ENCODE data around the gene OR2V1.
"Not testable (repeated sequence)": the region's sequence is repeated elsewhere in the genome, so short reads cannot be mapped to it uniquely, and the experiment has no call there.

The OR2V1 gene

DNA sequence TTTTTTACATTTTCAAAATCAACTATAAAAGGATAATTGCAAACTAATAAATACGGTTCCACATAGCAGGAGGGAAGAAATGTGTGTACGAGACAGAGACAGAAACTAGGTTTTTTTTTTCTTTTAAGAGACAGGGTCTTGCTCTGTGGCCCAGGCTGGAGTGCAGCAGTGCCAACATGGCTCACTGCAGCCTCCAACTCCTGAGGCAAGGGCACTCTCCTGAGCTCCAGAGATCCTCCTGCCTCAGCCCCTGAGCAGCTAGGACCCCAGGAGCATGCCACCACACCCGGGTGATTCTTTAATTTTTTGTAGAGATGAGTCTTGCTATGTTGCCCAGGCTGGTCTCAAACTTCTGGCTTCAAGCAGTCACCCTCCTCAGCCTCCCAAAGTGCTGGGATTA is 2.1 kb upstream of the OR2V1 start:
- no peak overlapping the region for H2AFZ ChIP-seq (ENCODE audit: low read depth, low read length)
- H3K9me3 ChIP-seq (ENCODE audit: insufficient read depth, low read length, severe bottlenecking) = no peaks in the 10 kb centered on the region
- no peak overlapping the region for H3K9ac ChIP-seq (ENCODE audit: low read depth, low read length)
- no peak overlapping the region for H3K4me3 ChIP-seq (ENCODE audit: low read depth in 1 of 2, low read length in 2 of 2)
- no peak overlapping the region for H3K27ac ChIP-seq (ENCODE audit: low read length)
- H3K4me1 ChIP-seq (ENCODE audit: insufficient read depth, low read length) = no peaks in the 10 kb centered on the region
- H3K4me2 ChIP-seq (ENCODE audit: insufficient read depth, low read length) = no peak overlapping the region
- H3K79me2 ChIP-seq (ENCODE audit: insufficient read depth, low read length) = no peaks in the 10 kb centered on the region
- no peaks in the 10 kb centered on the region for H4K20me1 ChIP-seq (ENCODE audit: insufficient read depth, low read length)
- no peak for ATAC-seq (ENCODE audit: insufficient read depth, low read depth)
- peaks cover 30% of the 10 kb centered on the region for H3K27me3 ChIP-seq (ENCODE audit: insufficient read depth, low read length, poor library complexity)
- DNase-seq = no peak
- H3K36me3 ChIP-seq (ENCODE audit: insufficient read depth, low read length) = no peaks in the 10 kb centered on the region
- no peak for TF ChIP-seq EZH2 (IDR thresholded peaks at IDR 0.05; ENCODE audit: borderline replicate concordance, low read depth, low read length, severe bottlenecking)
- TF ChIP-seq, protein P1, sequence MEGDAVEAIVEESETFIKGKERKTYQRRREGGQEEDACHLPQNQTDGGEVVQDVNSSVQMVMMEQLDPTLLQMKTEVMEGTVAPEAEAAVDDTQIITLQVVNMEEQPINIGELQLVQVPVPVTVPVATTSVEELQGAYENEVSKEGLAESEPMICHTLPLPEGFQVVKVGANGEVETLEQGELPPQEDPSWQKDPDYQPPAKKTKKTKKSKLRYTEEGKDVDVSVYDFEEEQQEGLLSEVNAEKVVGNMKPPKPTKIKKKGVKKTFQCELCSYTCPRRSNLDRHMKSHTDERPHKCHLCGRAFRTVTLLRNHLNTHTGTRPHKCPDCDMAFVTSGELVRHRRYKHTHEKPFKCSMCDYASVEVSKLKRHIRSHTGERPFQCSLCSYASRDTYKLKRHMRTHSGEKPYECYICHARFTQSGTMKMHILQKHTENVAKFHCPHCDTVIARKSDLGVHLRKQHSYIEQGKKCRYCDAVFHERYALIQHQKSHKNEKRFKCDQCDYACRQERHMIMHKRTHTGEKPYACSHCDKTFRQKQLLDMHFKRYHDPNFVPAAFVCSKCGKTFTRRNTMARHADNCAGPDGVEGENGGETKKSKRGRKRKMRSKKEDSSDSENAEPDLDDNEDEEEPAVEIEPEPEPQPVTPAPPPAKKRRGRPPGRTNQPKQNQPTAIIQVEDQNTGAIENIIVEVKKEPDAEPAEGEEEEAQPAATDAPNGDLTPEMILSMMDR (IDR thresholded peaks at IDR 0.05; ENCODE audit: borderline replicate concordance, extremely low read depth, low read length, poor library complexity, severe bottlenecking) = no peak

DNA sequence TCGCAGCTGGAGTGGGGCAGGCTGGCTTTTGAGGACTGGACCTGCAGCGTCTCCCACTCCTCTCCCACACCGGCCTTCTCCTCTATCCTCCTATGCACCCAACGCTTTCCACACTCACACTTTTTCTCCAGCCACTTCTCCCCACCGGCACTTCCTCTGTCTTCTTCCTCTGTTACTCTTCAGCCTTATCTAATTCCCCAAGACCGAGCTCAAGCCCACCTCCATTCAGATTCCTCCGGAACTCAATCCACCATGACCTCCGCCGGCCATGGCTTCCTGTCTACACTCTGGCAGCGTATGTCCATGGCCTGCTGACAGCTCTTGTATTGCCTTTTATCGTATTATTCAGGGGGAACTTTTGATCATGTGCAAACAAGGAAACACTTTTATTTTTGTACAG is 545 bp upstream of the OR2V1 start:
- Histone ChIP-seq H3K4me2 (ENCODE audit: insufficient read depth, low read length) (no peak overlapping the region), H3K4me1 (ENCODE audit: insufficient read depth, low read length) (no peaks in the 10 kb centered on the region), H3K27ac (ENCODE audit: low read length) (no peak overlapping the region), H3K9ac (ENCODE audit: low read depth, low read length) (no peak overlapping the region), H2AFZ (ENCODE audit: low read depth, low read length) (no peak overlapping the region), H3K4me3 (ENCODE audit: low read depth in 1 of 2, low read length in 2 of 2) (no peak overlapping the region), H3K9me3 (ENCODE audit: insufficient read depth, low read length, severe bottlenecking) (no peaks in the 10 kb centered on the region), H3K27me3 (ENCODE audit: insufficient read depth, low read length, poor library complexity) (peaks cover 30% of the 10 kb centered on the region), H3K36me3 (ENCODE audit: insufficient read depth, low read length) (no peaks in the 10 kb centered on the region), H3K79me2 (ENCODE audit: insufficient read depth, low read length) (no peaks in the 10 kb centered on the region), H4K20me1 (ENCODE audit: insufficient read depth, low read length) (no peaks in the 10 kb centered on the region; the same call in 1 of the 2 replicates)
- ATAC-seq (ENCODE audit: insufficient read depth, low read depth) (no peak), DNase-seq (no peak)
- TF ChIP-seq, protein P1 (IDR thresholded peaks at IDR 0.05; ENCODE audit: borderline replicate concordance, extremely low read depth, low read length, poor library complexity, severe bottlenecking) = no peak
- no peak for TF ChIP-seq EZH2 (IDR thresholded peaks at IDR 0.05; ENCODE audit: borderline replicate concordance, low read depth, low read length, severe bottlenecking)

DNA sequence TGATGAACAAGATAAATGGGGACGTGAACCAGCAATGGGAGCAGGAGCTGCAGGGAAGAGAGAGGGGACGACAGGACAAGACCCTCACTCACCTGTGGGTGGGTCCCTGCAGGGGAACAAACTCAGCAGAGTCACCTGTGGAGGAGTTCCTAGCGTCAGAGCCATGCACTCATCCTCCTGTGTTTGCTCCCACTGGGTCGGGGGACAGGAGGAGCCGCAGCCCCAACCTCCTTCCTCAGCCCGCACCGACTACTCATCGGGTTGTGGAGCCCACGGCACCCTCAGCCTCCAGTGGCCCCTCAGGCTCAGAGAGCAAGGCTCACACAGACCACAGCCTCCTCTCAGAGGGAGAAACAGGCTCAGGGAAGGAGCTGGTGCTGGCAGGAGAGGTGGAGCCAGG is 888 bp downstream of the OR2V1 start:
- H3K9ac ChIP-seq (ENCODE audit: low read depth, low read length); H4K20me1 ChIP-seq (ENCODE audit: insufficient read depth, low read length); H3K4me2 ChIP-seq (ENCODE audit: insufficient read depth, low read length); H3K36me3 ChIP-seq (ENCODE audit: insufficient read depth, low read length); H3K27ac ChIP-seq (ENCODE audit: low read length); H3K4me3 ChIP-seq (ENCODE audit: low read depth in 1 of 2, low read length in 2 of 2); H2AFZ ChIP-seq (ENCODE audit: low read depth, low read length); DNase-seq; H3K4me1 ChIP-seq (ENCODE audit: insufficient read depth, low read length); ATAC-seq (ENCODE audit: insufficient read depth, low read depth); H3K79me2 ChIP-seq (ENCODE audit: insufficient read depth, low read length); H3K9me3 ChIP-seq (ENCODE audit: insufficient read depth, low read length, severe bottlenecking): not testable (repeated sequence)
- peaks cover 30% of the 10 kb centered on the region for H3K27me3 ChIP-seq (ENCODE audit: insufficient read depth, low read length, poor library complexity)

GRCh38 chr5:181129601-181130000 is 1.4 kb downstream of the OR2V1 start:
- Histone ChIP-seq H3K79me2 (ENCODE audit: insufficient read depth, low read length) (no peaks in the 10 kb centered on the region), H3K27me3 (ENCODE audit: insufficient read depth, low read length, poor library complexity) (peaks cover 30% of the 10 kb centered on the region), H3K4me2 (ENCODE audit: insufficient read depth, low read length) (no peak overlapping the region), H3K36me3 (ENCODE audit: insufficient read depth, low read length) (no peaks in the 10 kb centered on the region), H3K4me1 (ENCODE audit: insufficient read depth, low read length) (no peaks in the 10 kb centered on the region), H3K27ac (ENCODE audit: low read length) (no peak overlapping the region), H3K9ac (ENCODE audit: low read depth, low read length) (no peak overlapping the region), H4K20me1 (ENCODE audit: insufficient read depth, low read length) (no peaks in the 10 kb centered on the region; the same call in 1 of the 2 replicates), H3K9me3 (ENCODE audit: insufficient read depth, low read length, severe bottlenecking) (no peaks in the 10 kb centered on the region), H2AFZ (ENCODE audit: low read depth, low read length) (no peak overlapping the region), H3K4me3 (ENCODE audit: low read depth in 1 of 2, low read length in 2 of 2) (no peak overlapping the region)
- TF ChIP-seq EZH2 (IDR thresholded peaks at IDR 0.05; ENCODE audit: borderline replicate concordance, low read depth, low read length, severe bottlenecking) = no peak
- TF ChIP-seq, protein P1 (IDR thresholded peaks at IDR 0.05; ENCODE audit: borderline replicate concordance, extremely low read depth, low read length, poor library complexity, severe bottlenecking) = no peak
- no peak for DNase-seq
- ATAC-seq (ENCODE audit: insufficient read depth, low read depth) = no peak
